ENCODE results near the gene PAX5. TPM values are rescaled to one million over a fixed set of nuclear protein-coding genes. Genes with fewer than 3 reads are reported as not detected.

The PAX5 gene
- total RNA-seq, 4 donors from 2014 or later: not detected

- no peak for DNase-seq (ENCODE audit: low spot score in 2 of 2)
- peaks cover 0 to 47% of the 10 kb centered on the region in 2 donors for H3K27me3 ChIP-seq
These were observed 178.4 kb downstream of the PAX5 start for GRCh38 chr9:36855448-36856315.

GRCh38 chr9:36854751-36855150, 179.3 kb downstream of the PAX5 start:
- H3K9me3 ChIP-seq: no peaks in the 10 kb centered on the region
- no peaks in the 10 kb centered on the region for H3K36me3 ChIP-seq
- H3K27me3 ChIP-seq: peaks cover 0 to 37% of the 10 kb centered on the region in 2 donors
- no peak overlapping the region for H3K27ac ChIP-seq
- no peak overlapping the region for H3K4me3 ChIP-seq
- 72 to 80% methylated on average over 10 of the region's 10 CpGs for WGBS, 2 donors
- no peaks in the 10 kb centered on the region for H3K4me1 ChIP-seq
- no peak for DNase-seq (ENCODE audit: low spot score in 2 of 2)
- TF ChIP-seq CTCF (IDR thresholded peaks at IDR 0.05) (no peak), POLR2A (IDR thresholded peaks at IDR 0.05) (no peak), EP300 (IDR thresholded peaks at IDR 0.05) (no peak)

More at GRCh38 chr9:36855448-36856315, 178.4 kb downstream of the PAX5 start:
- no peak overlapping the region for H3K4me3 ChIP-seq
- H3K27ac ChIP-seq: no peak overlapping the region
- H3K4me1 ChIP-seq: no peaks in the 10 kb centered on the region
- H3K36me3 ChIP-seq: no peaks in the 10 kb centered on the region
- H3K9me3 ChIP-seq: no peaks in the 10 kb centered on the region
- WGBS, 2 donors: 56 to 62% methylated on average over 9 of the region's 9 CpGs
- TF ChIP-seq POLR2A (IDR thresholded peaks at IDR 0.05): no peak
- TF ChIP-seq EP300 (IDR thresholded peaks at IDR 0.05): no peak
- TF ChIP-seq CTCF (IDR thresholded peaks at IDR 0.05): no peak

- no peak overlapping the region for H3K27ac ChIP-seq
- TF ChIP-seq POLR2A (IDR thresholded peaks at IDR 0.05): no peak
- TF ChIP-seq CTCF (IDR thresholded peaks at IDR 0.05): no peak
- TF ChIP-seq EP300 (IDR thresholded peaks at IDR 0.05): no peak
- H3K27me3 ChIP-seq: peaks cover 0 to 30% of the 10 kb centered on the region in 2 donors
- whole genome bisulfite sequencing, 2 donors: 60% methylated on average over 13 of the region's 13 CpGs
- no peak for DNase-seq (ENCODE audit: low spot score in 2 of 2)
- H3K9me3 ChIP-seq: no peaks in the 10 kb centered on the region
- no peak overlapping the region for H3K4me3 ChIP-seq
- H3K36me3 ChIP-seq: no peaks in the 10 kb centered on the region
- H3K4me1 ChIP-seq: no peaks in the 10 kb centered on the region
These were observed 180.0 kb downstream of the PAX5 start for GRCh38 chr9:36854034-36854433.

GRCh38 chr9:36853233-36853632, 180.8 kb downstream of the PAX5 start:
- Histone ChIP-seq H3K36me3 (no peaks in the 10 kb centered on the region), H3K27ac (no peak overlapping the region), H3K4me1 (no peaks in the 10 kb centered on the region), H3K4me3 (no peak overlapping the region), H3K27me3 (peaks cover 0 to 22% of the 10 kb centered on the region in 2 donors), H3K9me3 (no peaks in the 10 kb centered on the region)
- DNase-seq (ENCODE audit: low spot score in 2 of 2): no peak
- WGBS, 2 donors: 32 to 68% methylated on average over 1 of the region's 1 CpG
- no peak for TF ChIP-seq CTCF (IDR thresholded peaks at IDR 0.05)
- TF ChIP-seq EP300 (IDR thresholded peaks at IDR 0.05): no peak
- TF ChIP-seq POLR2A (IDR thresholded peaks at IDR 0.05): no peak

GRCh38 chr9:36849943-36850342, 184.1 kb downstream of the PAX5 start:
- Histone ChIP-seq H3K27me3 (peaks cover 0 to 7% of the 10 kb centered on the region in 2 donors), H3K9me3 (no peaks in the 10 kb centered on the region), H3K4me1 (no peaks in the 10 kb centered on the region), H3K36me3 (no peaks in the 10 kb centered on the region), H3K27ac (no peak overlapping the region), H3K4me3 (no peak overlapping the region)
- WGBS, 2 donors: 73 to 81% methylated on average over 9 of the region's 9 CpGs
- TF ChIP-seq EP300 (IDR thresholded peaks at IDR 0.05) (no peak), CTCF (IDR thresholded peaks at IDR 0.05) (no peak), POLR2A (IDR thresholded peaks at IDR 0.05) (no peak)
- DNase-seq (ENCODE audit: low spot score in 2 of 2): no peak
